GM12878 (cell line): Measurements from ENCODE around the gene ANAPC16. TPM values are rescaled to one million over a fixed set of nuclear protein-coding genes. Genes with fewer than 3 reads are reported as not detected.
"Not testable (repeated sequence)": the region's sequence is repeated elsewhere in the genome, so short reads cannot be mapped to it uniquely, and the experiment has no call there.

ENCODE experiments used
- ATAC-seq: fragments of 200-7000 bp; cut with Tn5 transposase; 3 replicates; pipeline ENCODE4 v1.9.1; 2020; ENCODE audit warnings: mild to moderate bottlenecking, moderate library complexity
- BruUV-seq: library from RNA; stranded (reverse); fragments of 400-500 nt; replicated peaks from 2 replicates; lab custom pipeline; 2021; lab: Mats Ljungman, UMichigan
- CTCF ChIA-PET: fragments of 300-600 bp; sonication (Branson Sonifier 250); formaldehyde crosslinking; extraction: SDS; loops from one replicate; lab custom pipeline; 2021; ENCODE audit warnings: inconsistent platforms; lab: Yijun Ruan, JAX
- POLR2A ChIA-PET: fragments of 350-600 bp; formaldehyde crosslinking; extraction: SDS; loops from one replicate; lab custom pipeline; 2021; ENCODE audit warnings: inconsistent platforms; lab: Charles Lee
- RAD21 ChIA-PET: fragments of 300-600 bp; sonication (Branson Sonifier 250); formaldehyde crosslinking; loops from one replicate; lab custom pipeline; 2023; ENCODE audit warnings: antibody characterized with exemption; ENCODE audit not compliant: unreplicated experiment; lab: Charles Lee
- SMC1A ChIA-PET: fragments of 300-600 bp; sonication (Branson Sonifier 250); formaldehyde crosslinking; loops from one replicate; lab custom pipeline; 2023; ENCODE audit not compliant: unreplicated experiment, uncharacterized antibody; lab: Charles Lee
- DNase-seq: peaks from one replicate; pipeline ENCODE4 v3.0.0-alpha.2; 2011; ENCODE audit warnings: low read depth, low spot score
- FAIRE-seq: peaks from 3 replicates; lab custom pipeline; 2011; peaks lifted over from hg19 to GRCh38; lab: Jason Lieb, UNC
- H2AFZ ChIP-seq: 2 replicates; pipeline ENCODE4 v1.6.0; 2011; ENCODE audit warnings: low read depth, low read length, control low read depth; ENCODE audit not compliant: control insufficient read depth
- H3K27ac ChIP-seq: 2 replicates; pipeline ENCODE4 v1.5.1; 2011; ENCODE audit warnings: control low read depth; ENCODE audit not compliant: control insufficient read depth, insufficient read depth
- H3K27me3 ChIP-seq, 2 experiments: replicated peaks in 1 of 2; 2 replicates each; pipeline versions ENCODE4 v1.6.0 to v1.6.1; 2011; ENCODE audit warnings: low read length in 1 of 2; ENCODE audit not compliant: control insufficient read depth in 2 of 2, insufficient read depth in 2 of 2
- H3K36me3 ChIP-seq, 2 experiments: 2 replicates each; pipeline ENCODE4 v1.5.1; 2011; ENCODE audit warnings: low read length in 1 of 2; ENCODE audit not compliant: control insufficient read depth in 2 of 2, insufficient read depth in 2 of 2
- H3K4me1 ChIP-seq: 2 replicates; pipeline ENCODE4 v1.6.1; 2011; ENCODE audit warnings: mild to moderate bottlenecking, low read length, moderate library complexity, mixed read lengths; ENCODE audit not compliant: control insufficient read depth, insufficient read depth
- H3K4me2 ChIP-seq: 2 replicates; pipeline ENCODE4 v1.6.0; 2011; ENCODE audit warnings: control low read depth; ENCODE audit not compliant: control insufficient read depth, insufficient read depth
- H3K4me3 ChIP-seq: fragments of 200-600 bp; sonication (generic); 2 replicates; pipeline ENCODE4 v1.5.1; 2016
- H3K79me2 ChIP-seq: 2 replicates; pipeline ENCODE4 v1.6.0; 2011; ENCODE audit warnings: low read length; ENCODE audit not compliant: control insufficient read depth, insufficient read depth
- H3K9ac ChIP-seq: 2 replicates; pipeline ENCODE4 v1.8.0; 2011; ENCODE audit warnings: low read length, control low read depth, mixed read lengths; ENCODE audit not compliant: control insufficient read depth, insufficient read depth
- H3K9me3 ChIP-seq: replicated peaks from 3 replicates; pipeline ENCODE4 v1.5.1; 2011; ENCODE audit warnings: mild to moderate bottlenecking, low read length; ENCODE audit not compliant: control insufficient read depth, insufficient read depth
- H4K20me1 ChIP-seq: 2 replicates; pipeline ENCODE4 v1.6.0; 2011; ENCODE audit not compliant: control insufficient read depth, insufficient read depth
- BCL3 ChIP-seq: IDR thresholded peaks from 2 replicates; pipeline ENCODE4 v1.6.1; 2011; ENCODE audit warnings: borderline replicate concordance, low read depth, mild to moderate bottlenecking, moderate library complexity, low read length; ENCODE audit not compliant: insufficient read depth, poor library complexity, severe bottlenecking
- CBX5 ChIP-seq: sonication (generic); IDR thresholded peaks from 2 replicates; pipeline ENCODE4 v1.6.1; 2016; ENCODE audit warnings: low read depth, moderate library complexity, mild to moderate bottlenecking, inconsistent platforms
- CHD1 ChIP-seq: IDR thresholded peaks from 2 replicates; pipeline ENCODE4 v1.6.1; 2012; ENCODE audit warnings: low read depth, low read length, improper control_type of control experiment
- E2F4 ChIP-seq: IDR thresholded peaks from 2 replicates; pipeline ENCODE4 v1.6.1; 2012; ENCODE audit warnings: low read depth, low read length, improper control_type of control experiment
- HCFC1 ChIP-seq: fragments of 150-350 bp; IDR thresholded peaks from 2 replicates; pipeline ENCODE4 v1.6.1; 2014; ENCODE audit warnings: low read length
- KAT2A ChIP-seq: conservative IDR thresholded peaks from 2 replicates; pipeline ENCODE4 v1.6.1; 2011; ENCODE audit warnings: low read depth, low read length; ENCODE audit not compliant: control insufficient read depth
- MTA3 ChIP-seq: IDR thresholded peaks from 2 replicates; pipeline ENCODE4 v1.6.1; 2012; ENCODE audit warnings: low read length, inconsistent platforms, borderline replicate concordance
- TCF12 ChIP-seq: IDR thresholded peaks from 2 replicates; pipeline ENCODE4 v1.6.1; 2011; ENCODE audit warnings: low read depth, mild to moderate bottlenecking, low read length
- USF1 ChIP-seq: IDR thresholded peaks from 2 replicates; pipeline ENCODE4 v1.6.1; 2011; ENCODE audit warnings: borderline replicate concordance, low read depth, mild to moderate bottlenecking, moderate library complexity, mixed read lengths, low read length; ENCODE audit not compliant: insufficient read depth; ENCODE audit errors: extremely low read length
- WGBS: methylation state at CpG from one replicate; pipeline ENCODE4 v1.1.6; 2016; ENCODE audit warnings: low lambda C conversion rate; ENCODE audit not compliant: insufficient replicate concordance, insufficient coverage; ENCODE audit errors: missing lambda C conversion rate; 5-methylcytosine and 5-hydroxymethylcytosine counted together
- in situ Hi-C: fragments of 300-500 bp; cut with MboI; formaldehyde crosslinking; loops from 9 replicates; pipeline ENCODE4 v1.14.3; 2018; ENCODE audit warnings: mixed read lengths
- intact Hi-C: fragments of 100-400 bp; cut with micrococcal nuclease; formaldehyde crosslinking; loops from one replicate; pipeline ENCODE4 v1.14.2; 2022; ENCODE audit not compliant: unreplicated experiment
- polyA plus RNA-seq, 11 experiments: library from polyadenylated mRNA; depleted of rRNA in 4 of 11; unstranded in 6 of 11; stranded (reverse) in 5 of 11; fragments of >200 nt; fragmentation: Nextera tagmentation in 4 of 11; fragmentation: Illumina TruSeq in 1 of 11; extraction: Ambion mirVana in 4 of 11; extraction: Trizol in 1 of 11; gene quantifications; 1 replicate in 1 of 11; 2 replicates in 10 of 11; pipeline versions ENCODE4 v1.2.1 to v1.2.3, GENCODE V29; 2011 to 2016; ENCODE audit warnings: inconsistent platforms in 2 of 11, missing spikeins in 2 of 11, low read depth in 1 of 11
- total RNA-seq, 4 experiments: library from RNA; depleted of rRNA in 3 of 4; stranded (reverse); fragments of >200 nt in 3 of 4; fragmentation: Illumina TruSeq in 1 of 4; extraction: Trizol in 1 of 4; gene quantifications; 2 replicates each; pipeline versions ENCODE4 v1.2.1 to v1.2.3, GENCODE V29; 2013 to 2021

ANAPC16 gene
- total and polyA plus RNA-seq, 10 of the 15 experiments (the other 5 are each of a cell fraction or from before 2014, with no cell fraction given) = 66.9 to 208 (median 134) TPM

GRCh38 chr10:72206511-72207229 lies 9.1 kb upstream of the ANAPC16 start:
- ChIA-PET POLR2A (no interaction called here), SMC1A (no interaction called here), CTCF (no interaction called here), RAD21 (no interaction called here)
- Histone ChIP-seq H3K9me3 (no peaks in the 10 kb centered on the region), H4K20me1 (no peaks in the 10 kb centered on the region), H3K36me3 (peaks cover 4 to 26% of the 10 kb centered on the region in 2 experiments; a peak in 3 of 4 replicates), H3K79me2 (no peaks in the 10 kb centered on the region), H3K4me3 (no peak overlapping the region), H3K27me3 (no peaks in the 10 kb centered on the region), H3K4me1 (no peaks in the 10 kb centered on the region), H3K9ac (no peak overlapping the region), H3K4me2 (no peak overlapping the region), H2AFZ (no peak overlapping the region), H3K27ac (no peak overlapping the region)
- no peak for FAIRE-seq
- no TSS peak for BruUV-seq
- in situ Hi-C loops = no loop called here
- TF ChIP-seq USF1 (no peak), CBX5 (no peak), TCF12 (no peak), KAT2A (no peak), CHD1 (no peak), E2F4 (no peak), BCL3 (no peak), HCFC1 (no peak), MTA3 (no peak)
- no peak for DNase-seq
- 90% methylated on average over 7 of the region's 7 CpGs for WGBS
- ATAC-seq = no peak
- intact Hi-C loops = no loop called here

- peak; percentile 31 for ATAC-seq
- H3K27me3 ChIP-seq, H3K79me2 ChIP-seq, H3K4me2 ChIP-seq, H3K4me3 ChIP-seq, H2AFZ ChIP-seq, intact Hi-C loops, H4K20me1 ChIP-seq, in situ Hi-C loops, H3K27ac ChIP-seq, H3K4me1 ChIP-seq, H3K9ac ChIP-seq, POLR2A ChIA-PET, DNase-seq, BruUV-seq, FAIRE-seq, H3K9me3 ChIP-seq, SMC1A ChIA-PET: not testable (repeated sequence)
- CTCF ChIA-PET = interaction anchor here (0.6 kb wide), 1 partner anchor 92 kb away, joined by 3 read pairs; no protein-coding TSS in a partner anchor
- RAD21 ChIA-PET = interaction anchor here (1.1 kb wide), 1 partner anchor 311 kb away, joined by 3 read pairs; no protein-coding TSS in a partner anchor
- 31% methylated on average over 2 of the region's 2 CpGs for WGBS
- peaks cover 4 to 26% of the 10 kb centered on the region in 2 experiments; a peak in 3 of 4 replicates for H3K36me3 ChIP-seq
Observed at GRCh38 chr10:72208526-72208925, 7.3 kb upstream of the ANAPC16 start.
